Body of pancreas (tissue), 4 donors: ENCODE results near the gene KBTBD13. TPM values are rescaled to one million over a fixed set of nuclear protein-coding genes. Genes with fewer than 3 reads are reported as not detected.

Experiments
- ATAC-seq: fragments of 150-250 bp; one replicate; pipeline ENCODE4 v1.9.1; 2016
- DNase-seq, 4 donors: peaks; one replicate each; pipeline ENCODE4 v3.0.0-alpha.2; 2019
- H3K27ac ChIP-seq, 4 donors: fragments of 200-600 bp; sonication (generic); 1 replicate in 3 of 4; 2 replicates in 1 of 4; pipeline versions ENCODE4 v1.5.1 to v1.6.1; 2016 to 2019; ENCODE audit warnings: mild to moderate bottlenecking in 1 of 4, mixed read lengths in 1 of 4, moderate library complexity in 1 of 4
- H3K27me3 ChIP-seq, 2 donors: fragments of 200-600 bp; sonication (generic); one replicate each; pipeline ENCODE4 v1.6.0; 2016; ENCODE audit warnings: mild to moderate bottlenecking in 1 of 2
- H3K36me3 ChIP-seq, 2 donors: fragments of 200-600 bp; sonication (generic); replicated peaks in 1 of 2; 2 replicates each; pipeline ENCODE4 v1.5.1; 2016; ENCODE audit warnings: low read depth in 2 of 2; ENCODE audit not compliant: insufficient read depth in 1 of 2
- H3K4me1 ChIP-seq: fragments of 200-600 bp; sonication (generic); one replicate; pipeline ENCODE4 v1.6.0; 2016
- H3K4me3 ChIP-seq, 2 donors: fragments of 200-600 bp; sonication (generic); 1 replicate in 1 of 2; 2 replicates in 1 of 2; pipeline ENCODE4 v1.5.1; 2016 to 2019
- H3K9me3 ChIP-seq, 3 donors: fragments of 200-600 bp; sonication (generic); 1 replicate in 2 of 3; 2 replicates in 1 of 3; pipeline ENCODE4 v1.5.1; 2016
- POLR2A ChIP-seq, 3 donors: fragments of 450-650 bp; IDR thresholded peaks; one replicate each; pipeline ENCODE4 v1.6.1; 2016; ENCODE audit warnings: antibody characterized with exemption in 3 of 3, mild to moderate bottlenecking in 2 of 3
- WGBS, 2 donors: methylation state at CpG; one replicate each; pipeline ENCODE4 v1.1.5; 2017; 5-methylcytosine and 5-hydroxymethylcytosine counted together
- intact Hi-C: fragments of 100-400 bp; cut with DNase I; formaldehyde crosslinking; loops from one replicate; pipeline ENCODE4 v1.15.1; 2023
- small RNA-seq: library from RNA; depleted of rRNA; stranded (forward); fragments of <200 nt; gene quantifications from one replicate; pipeline ENCODE3, GENCODE V24; 2016
- total RNA-seq, 2 donors: library from RNA; depleted of rRNA; stranded (reverse); fragments of >200 nt; gene quantifications; one replicate each; pipeline ENCODE4 v1.1.0, GENCODE V29; 2016
- TF ChIP-seq, protein P1 (sequence below), 7 experiments: fragments of 450-650 bp in 4 of 7; fragments of 200-600 bp in 3 of 7; sonication (generic) in 3 of 7; IDR thresholded peaks; one replicate each; pipeline ENCODE4 v1.5.1; 2016 to 2019; ENCODE audit warnings: antibody characterized with exemption in 7 of 7

Gene KBTBD13
- total RNA-seq, 2 donors from 2014 or later, result not detected

DNA sequence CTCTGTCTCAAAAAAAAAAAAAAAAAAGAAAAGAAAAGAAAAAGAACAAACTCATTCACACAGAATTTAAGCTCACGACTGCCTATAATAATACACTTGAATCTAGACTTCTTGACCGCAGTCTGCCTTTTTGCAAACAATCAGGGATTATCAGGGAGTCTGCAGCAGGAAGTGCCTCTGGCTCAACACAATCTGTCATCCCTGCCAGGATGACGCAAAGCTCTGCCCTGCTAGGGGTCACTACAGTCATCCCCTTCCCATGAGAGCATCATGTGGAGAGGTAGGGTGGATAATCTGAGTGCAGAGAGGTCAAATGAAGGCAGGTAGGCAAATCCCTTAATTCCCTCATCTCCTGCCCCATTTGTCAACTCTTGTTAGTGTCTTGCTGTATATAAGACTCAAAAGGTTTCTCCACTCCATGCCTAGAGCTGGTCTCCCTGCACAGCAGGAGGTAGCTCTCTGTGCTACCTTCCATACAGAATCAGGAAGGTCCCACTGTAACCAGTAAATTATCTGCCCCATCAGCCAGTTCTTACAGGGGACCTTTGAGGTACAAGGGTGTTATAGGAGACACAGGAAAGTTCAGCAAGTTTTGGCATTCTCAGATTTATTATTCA lies 34.2 kb downstream of the KBTBD13 start:
- no peak overlapping the region for H3K27ac ChIP-seq
- H3K4me3 ChIP-seq, result no peak overlapping the region
- DNase-seq (no peak), ATAC-seq (no peak)
- intact Hi-C loops, result no loop called here
- no peaks in the 10 kb centered on the region for H3K27me3 ChIP-seq
- 81 to 84% methylated on average over 3 of the region's 3 CpGs for WGBS, 2 donors
- peaks cover 4 to 9% of the 10 kb centered on the region in 2 donors for H3K36me3 ChIP-seq
- H3K4me1 ChIP-seq, result no peaks in the 10 kb centered on the region
- H3K9me3 ChIP-seq, result no peaks in the 10 kb centered on the region
- no peak for TF ChIP-seq POLR2A (IDR thresholded peaks at IDR 0.05)
- TF ChIP-seq, protein P1, sequence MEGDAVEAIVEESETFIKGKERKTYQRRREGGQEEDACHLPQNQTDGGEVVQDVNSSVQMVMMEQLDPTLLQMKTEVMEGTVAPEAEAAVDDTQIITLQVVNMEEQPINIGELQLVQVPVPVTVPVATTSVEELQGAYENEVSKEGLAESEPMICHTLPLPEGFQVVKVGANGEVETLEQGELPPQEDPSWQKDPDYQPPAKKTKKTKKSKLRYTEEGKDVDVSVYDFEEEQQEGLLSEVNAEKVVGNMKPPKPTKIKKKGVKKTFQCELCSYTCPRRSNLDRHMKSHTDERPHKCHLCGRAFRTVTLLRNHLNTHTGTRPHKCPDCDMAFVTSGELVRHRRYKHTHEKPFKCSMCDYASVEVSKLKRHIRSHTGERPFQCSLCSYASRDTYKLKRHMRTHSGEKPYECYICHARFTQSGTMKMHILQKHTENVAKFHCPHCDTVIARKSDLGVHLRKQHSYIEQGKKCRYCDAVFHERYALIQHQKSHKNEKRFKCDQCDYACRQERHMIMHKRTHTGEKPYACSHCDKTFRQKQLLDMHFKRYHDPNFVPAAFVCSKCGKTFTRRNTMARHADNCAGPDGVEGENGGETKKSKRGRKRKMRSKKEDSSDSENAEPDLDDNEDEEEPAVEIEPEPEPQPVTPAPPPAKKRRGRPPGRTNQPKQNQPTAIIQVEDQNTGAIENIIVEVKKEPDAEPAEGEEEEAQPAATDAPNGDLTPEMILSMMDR (IDR thresholded peaks at IDR 0.05), result no peak

DNA sequence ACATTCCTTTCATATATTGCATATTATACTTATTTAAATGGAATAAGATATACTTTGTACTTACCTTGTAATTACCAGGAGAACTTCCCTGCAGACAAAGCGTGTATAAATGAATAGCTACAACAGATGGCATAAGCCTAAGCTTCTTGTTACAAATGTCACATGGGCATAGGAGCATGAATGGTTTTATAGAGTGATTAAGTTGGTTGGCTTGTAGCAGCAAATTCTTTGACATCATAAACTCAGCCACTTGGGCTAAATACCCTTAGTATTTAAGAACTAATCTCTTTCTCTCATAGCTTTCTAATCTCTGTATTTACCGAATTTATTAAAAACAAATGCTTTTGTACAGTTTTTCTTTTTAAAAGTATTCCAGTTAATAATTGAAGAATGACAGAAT lies 38.5 kb downstream of the KBTBD13 start, which contains the start of gene UBAP1L:
UBAP1L (minus strand) TSS at position 115 of the 400 bp plus-strand sequence. CDS start 8,985 bp downstream, outside the sequence.
- Histone ChIP-seq H3K36me3 (peaks cover 9 to 30% of the 10 kb centered on the region in 2 donors), H3K9me3 (no peaks in the 10 kb centered on the region), H3K27ac (no peak within 1 kb of the TSS), H3K4me3 (no peak within 1 kb of the TSS), H3K27me3 (no peaks in the 10 kb centered on the region), H3K4me1 (no peaks in the 10 kb centered on the region)
- TF ChIP-seq, protein P1 (IDR thresholded peaks at IDR 0.05), result no peak
- TF ChIP-seq POLR2A (IDR thresholded peaks at IDR 0.05), result no peak
- no peak for ATAC-seq
- no peak for DNase-seq
- intact Hi-C loops, result no loop called here
- 81 to 89% methylated on average over 2 of the region's 2 CpGs for WGBS, 2 donors

DNA sequence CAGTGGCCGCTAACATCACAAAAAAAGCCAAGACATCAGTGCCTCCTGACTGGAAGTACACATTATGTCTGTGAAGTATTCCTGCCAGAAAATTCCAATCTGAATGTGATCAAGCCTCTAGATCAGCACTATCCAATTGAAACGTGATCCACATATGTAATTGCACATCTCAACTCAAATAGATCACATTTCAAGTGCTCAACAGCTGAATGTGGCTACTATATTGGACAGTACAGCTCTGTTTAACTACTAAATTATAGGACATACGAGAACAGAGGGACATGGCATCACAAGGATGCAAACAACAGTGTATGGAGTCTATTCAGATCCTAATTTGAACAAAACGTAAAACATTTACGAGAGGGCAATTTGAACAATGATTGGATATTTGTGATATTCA lies 39.0 kb downstream of the KBTBD13 start:
- Histone ChIP-seq H3K4me1 (no peaks in the 10 kb centered on the region), H3K9me3 (no peaks in the 10 kb centered on the region), H3K27me3 (no peaks in the 10 kb centered on the region), H3K36me3 (peaks cover 9 to 30% of the 10 kb centered on the region in 2 donors), H3K4me3 (no peak overlapping the region), H3K27ac (no peak overlapping the region)
- no peak for DNase-seq
- TF ChIP-seq, protein P1 (IDR thresholded peaks at IDR 0.05), result no peak
- no peak for TF ChIP-seq POLR2A (IDR thresholded peaks at IDR 0.05)
- WGBS, 2 donors, result 80 to 84% methylated on average over 5 of the region's 5 CpGs
- ATAC-seq, result no peak
- intact Hi-C loops, result no loop called here

Small RNA genes within 50 kb of the gene (small RNA-seq; reads per million reads assigned to genes)
- not detected for gene AC013553.1

Other genes starting within 250 kb of the KBTBD13 start
- gene PLEKHO2, start 234.8 kb upstream of the KBTBD13 start, total RNA-seq, result 1 to 10 TPM; 7.0 to 9.9 TPM
- 10 to 100 TPM in 1 of 2 donors, 1 to 10 TPM in 1; 3.9 to 18.8 TPM for gene ANKDD1A, start 164.8 kb upstream of the KBTBD13 start, total RNA-seq
- gene SPG21, start 86.8 kb upstream of the KBTBD13 start, total RNA-seq, result 10 to 100 TPM; 33.0 to 46.4 TPM
- 10 to 100 TPM; 10.1 to 22.1 TPM for gene MTFMT, start 47.1 kb upstream of the KBTBD13 start, total RNA-seq
- gene SLC51B, start 31.4 kb upstream of the KBTBD13 start, total RNA-seq, result not detected
- 1 to 10 TPM; 3.1 to 4.6 TPM for gene RASL12, start 8.8 kb upstream of the KBTBD13 start, total RNA-seq
- gene UBAP1L, start 38.5 kb downstream of the KBTBD13 start, total RNA-seq, result 1 to 10 TPM; 3.4 to 4.6 TPM
- gene PDCD7, start 57.1 kb downstream of the KBTBD13 start, total RNA-seq, result 10 to 100 TPM; 18.2 to 35.6 TPM
- gene CLPX, start 108.6 kb downstream of the KBTBD13 start, total RNA-seq, result 10 to 100 TPM; 16.2 to 19.2 TPM
- gene CILP, start 134.7 kb downstream of the KBTBD13 start, total RNA-seq, result 10 to 100 TPM in 1 of 2 donors, 1 to 10 TPM in 1; 4.4 to 18.8 TPM
- gene PARP16, start 210.1 kb downstream of the KBTBD13 start, total RNA-seq, result 10 to 100 TPM in 1 of 2 donors, 1 to 10 TPM in 1; 5.2 to 17.5 TPM
- gene RNU5A-1, start 219.3 kb downstream of the KBTBD13 start, total RNA-seq, result not detected
- gene RNU5B-1, start 227.9 kb downstream of the KBTBD13 start, total RNA-seq, result not detected